ENCODE measurements around the gene C11orf21.

Gene C11orf21

GRCh38 chr11:2250041-2250440, 51.7 kb downstream of the C11orf21 start:
- no peak overlapping the region for H3K4me3 ChIP-seq (ENCODE audit: insufficient read depth, low read depth, low read length)
- H3K9me3 ChIP-seq (ENCODE audit: control insufficient read depth, low read length), result no peaks in the 10 kb centered on the region
- H3K36me3 ChIP-seq (ENCODE audit: control insufficient read depth, insufficient read depth, low read length), result no peaks in the 10 kb centered on the region
- peaks cover 6% of the 10 kb centered on the region for H3K4me1 ChIP-seq (ENCODE audit: control insufficient read depth, insufficient read depth, low read length)
- 94 to 95% methylated on average over 9 of the region's 9 CpGs for WGBS, 2 experiments
- H3K27ac ChIP-seq (ENCODE audit: insufficient read depth, low read depth, low read length, poor library complexity, severe bottlenecking), result no peak overlapping the region
- no peaks in the 10 kb centered on the region for H3K27me3 ChIP-seq (ENCODE audit: control insufficient read depth, insufficient read depth, low read length, poor library complexity, severe bottlenecking)

GRCh38 chr11:2249189-2249916, 52.4 kb downstream of the C11orf21 start:
- H3K27me3 ChIP-seq (ENCODE audit: control insufficient read depth, insufficient read depth, low read length, poor library complexity, severe bottlenecking), result no peaks in the 10 kb centered on the region
- H3K9me3 ChIP-seq (ENCODE audit: control insufficient read depth, low read length), result no peaks in the 10 kb centered on the region
- H3K36me3 ChIP-seq (ENCODE audit: control insufficient read depth, insufficient read depth, low read length), result no peaks in the 10 kb centered on the region
- H3K27ac ChIP-seq (ENCODE audit: insufficient read depth, low read depth, low read length, poor library complexity, severe bottlenecking), result no peak overlapping the region
- 87 to 89% methylated on average over 20 of the region's 20 CpGs for WGBS, 2 experiments
- H3K4me3 ChIP-seq (ENCODE audit: insufficient read depth, low read depth, low read length), result no peak overlapping the region
- H3K4me1 ChIP-seq (ENCODE audit: control insufficient read depth, insufficient read depth, low read length), result peaks cover 6% of the 10 kb centered on the region

- 92 to 94% methylated on average over 7 of the region's 7 CpGs for WGBS, 2 experiments
- Histone ChIP-seq H3K4me3 (ENCODE audit: insufficient read depth, low read depth, low read length) (no peak overlapping the region), H3K27ac (ENCODE audit: insufficient read depth, low read depth, low read length, poor library complexity, severe bottlenecking) (no peak overlapping the region), H3K4me1 (ENCODE audit: control insufficient read depth, insufficient read depth, low read length) (peaks cover 6% of the 10 kb centered on the region), H3K9me3 (ENCODE audit: control insufficient read depth, low read length) (no peaks in the 10 kb centered on the region), H3K27me3 (ENCODE audit: control insufficient read depth, insufficient read depth, low read length, poor library complexity, severe bottlenecking) (no peaks in the 10 kb centered on the region), H3K36me3 (ENCODE audit: control insufficient read depth, insufficient read depth, low read length) (no peaks in the 10 kb centered on the region)
Measured at GRCh38 chr11:2248762-2249161, 53.0 kb downstream of the C11orf21 start.

GRCh38 chr11:2248242-2248641, 53.5 kb downstream of the C11orf21 start:
- WGBS, 2 experiments, result 92% methylated on average over 11 of the region's 11 CpGs
- Histone ChIP-seq H3K4me3 (ENCODE audit: insufficient read depth, low read depth, low read length) (no peak overlapping the region), H3K27ac (ENCODE audit: insufficient read depth, low read depth, low read length, poor library complexity, severe bottlenecking) (no peak overlapping the region), H3K9me3 (ENCODE audit: control insufficient read depth, low read length) (no peaks in the 10 kb centered on the region), H3K4me1 (ENCODE audit: control insufficient read depth, insufficient read depth, low read length) (peaks cover 6% of the 10 kb centered on the region), H3K36me3 (ENCODE audit: control insufficient read depth, insufficient read depth, low read length) (no peaks in the 10 kb centered on the region), H3K27me3 (ENCODE audit: control insufficient read depth, insufficient read depth, low read length, poor library complexity, severe bottlenecking) (no peaks in the 10 kb centered on the region)

GRCh38 chr11:2247496-2247895, 54.2 kb downstream of the C11orf21 start:
- no peaks in the 10 kb centered on the region for H3K36me3 ChIP-seq (ENCODE audit: control insufficient read depth, insufficient read depth, low read length)
- no peaks in the 10 kb centered on the region for H3K27me3 ChIP-seq (ENCODE audit: control insufficient read depth, insufficient read depth, low read length, poor library complexity, severe bottlenecking)
- 87 to 93% methylated on average over 7 of the region's 7 CpGs for WGBS, 2 experiments
- H3K4me3 ChIP-seq (ENCODE audit: insufficient read depth, low read depth, low read length), result no peak overlapping the region
- H3K9me3 ChIP-seq (ENCODE audit: control insufficient read depth, low read length), result no peaks in the 10 kb centered on the region
- H3K27ac ChIP-seq (ENCODE audit: insufficient read depth, low read depth, low read length, poor library complexity, severe bottlenecking), result no peak overlapping the region
- peaks cover 6% of the 10 kb centered on the region for H3K4me1 ChIP-seq (ENCODE audit: control insufficient read depth, insufficient read depth, low read length)

Measured in ectodermal cell (in vitro differentiated cells).